ENCODE data around the gene ZFP3.
"Not testable (repeated sequence)": the region's sequence is repeated elsewhere in the genome, so short reads cannot be mapped to it uniquely, and the experiment has no call there.

The ZFP3 gene

GRCh38 chr17:5126719-5127488 lies 48.6 kb downstream of the ZFP3 start:
- no peak for DNase-seq

GRCh38 chr17:5127910-5128309 lies 49.6 kb downstream of the ZFP3 start:
- no peak for DNase-seq

DNA sequence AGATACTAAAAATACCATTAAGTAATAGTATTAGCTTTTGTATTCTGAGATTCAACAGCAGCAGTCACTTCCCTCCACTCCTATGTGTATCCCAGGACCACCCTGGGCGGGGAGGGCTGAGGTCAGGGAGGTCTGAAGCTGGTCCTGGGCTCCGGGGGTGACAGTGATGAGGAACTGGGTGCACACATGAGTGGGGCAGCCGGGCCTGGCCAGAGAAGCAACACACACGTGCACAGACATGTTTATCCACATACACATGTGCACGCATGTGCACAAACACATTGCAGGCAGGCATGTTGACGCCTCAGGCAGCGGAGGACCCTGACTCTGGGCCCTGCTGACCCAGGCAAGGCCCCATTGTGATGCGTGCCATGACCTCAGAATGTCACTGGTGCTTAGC lies 50.1 kb downstream of the ZFP3 start:
- not testable (repeated sequence) for DNase-seq

- no peak for DNase-seq
Measured at GRCh38 chr17:5128905-5129535, 50.8 kb downstream of the ZFP3 start.

DNA sequence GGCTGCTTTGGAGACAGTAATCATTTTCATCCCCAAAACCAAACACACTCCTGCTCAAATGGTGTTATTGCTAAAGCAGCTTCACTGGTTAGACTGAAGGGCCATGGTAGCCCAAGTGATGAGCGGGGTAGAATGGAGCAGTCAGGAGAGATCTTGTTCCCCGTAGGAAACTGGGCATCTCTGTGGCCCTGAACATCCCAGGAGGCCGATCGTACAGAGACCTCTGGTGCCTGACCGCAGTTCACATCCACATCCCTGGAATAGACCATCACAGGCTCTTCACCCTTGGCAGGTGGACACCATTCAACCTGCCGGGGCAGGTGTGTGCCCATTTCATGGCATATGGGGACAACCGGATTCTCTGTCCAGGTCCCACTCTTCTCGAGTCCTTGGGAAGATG lies 51.5 kb downstream of the ZFP3 start:
- not testable (repeated sequence) for DNase-seq

DNA sequence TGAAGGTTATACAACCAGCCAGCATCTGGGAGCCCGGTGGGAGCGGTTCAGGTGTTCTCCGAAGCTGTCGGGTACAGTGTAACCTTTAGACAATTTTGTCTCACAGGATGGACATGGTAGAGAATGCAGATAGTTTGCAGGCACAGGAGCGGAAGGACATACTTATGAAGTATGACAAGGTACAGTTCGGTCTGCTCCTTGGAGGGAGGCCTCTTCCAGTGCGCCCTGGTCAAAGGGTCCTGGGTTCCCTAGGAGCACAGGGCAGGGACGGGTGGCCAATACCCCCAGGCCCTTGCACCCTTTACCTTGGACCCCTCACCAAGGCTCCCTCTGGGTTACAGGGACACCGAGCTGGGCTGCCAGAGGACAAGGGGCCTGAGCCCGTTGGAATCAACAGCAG lies 52.0 kb downstream of the ZFP3 start:
- DNase-seq, result not testable (repeated sequence)

DNA sequence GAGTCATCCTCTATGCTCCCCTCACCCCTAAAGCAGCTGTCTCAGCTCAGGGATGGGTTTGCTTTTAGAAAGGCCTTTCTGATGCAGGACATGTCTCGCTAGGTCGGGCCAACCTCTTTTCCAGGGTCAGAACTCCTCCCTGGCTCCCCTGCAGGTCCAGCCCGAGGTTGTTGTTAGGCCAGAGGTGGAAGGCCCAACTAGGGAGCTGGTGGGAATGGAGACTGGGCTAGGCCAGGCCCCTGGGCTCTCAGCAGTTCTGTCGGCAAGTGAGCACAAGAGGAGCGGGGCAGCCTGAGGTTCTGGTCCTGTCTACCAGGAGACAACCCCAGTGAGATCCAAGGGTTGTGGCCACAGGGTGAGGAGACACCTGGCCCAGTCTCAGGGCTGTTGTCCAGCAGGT lies 52.4 kb downstream of the ZFP3 start:
- DNase-seq, result not testable (repeated sequence)

DNA sequence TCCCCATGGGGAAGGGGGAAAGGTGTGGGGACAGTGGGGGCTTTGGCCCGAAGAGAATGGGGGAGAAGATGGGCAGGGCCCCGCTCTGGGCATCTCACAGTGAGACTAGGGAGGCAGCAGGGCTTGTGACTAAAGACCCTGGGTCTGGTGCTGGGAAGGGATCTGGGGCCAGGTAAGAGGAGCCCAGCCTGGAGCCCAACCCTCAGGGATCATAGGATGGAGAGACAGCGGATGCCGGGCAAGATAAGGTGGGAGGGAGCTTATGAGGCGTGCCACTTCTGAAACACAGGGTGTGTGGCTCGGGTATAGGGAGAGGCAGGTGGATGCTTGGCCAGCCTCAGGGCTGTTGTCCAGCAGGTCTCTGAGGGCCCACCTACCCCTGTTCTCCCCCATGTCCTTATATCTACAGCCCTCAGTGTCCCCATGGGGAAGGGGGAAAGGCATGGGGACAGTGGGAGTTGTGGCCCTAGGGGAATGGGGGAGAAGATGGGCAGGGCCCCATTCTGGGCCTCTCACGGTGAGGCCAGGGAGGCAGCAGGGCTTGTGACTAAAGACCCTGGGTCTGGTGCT lies 53.0 kb downstream of the ZFP3 start:
- DNase-seq, result no peak

DNA sequence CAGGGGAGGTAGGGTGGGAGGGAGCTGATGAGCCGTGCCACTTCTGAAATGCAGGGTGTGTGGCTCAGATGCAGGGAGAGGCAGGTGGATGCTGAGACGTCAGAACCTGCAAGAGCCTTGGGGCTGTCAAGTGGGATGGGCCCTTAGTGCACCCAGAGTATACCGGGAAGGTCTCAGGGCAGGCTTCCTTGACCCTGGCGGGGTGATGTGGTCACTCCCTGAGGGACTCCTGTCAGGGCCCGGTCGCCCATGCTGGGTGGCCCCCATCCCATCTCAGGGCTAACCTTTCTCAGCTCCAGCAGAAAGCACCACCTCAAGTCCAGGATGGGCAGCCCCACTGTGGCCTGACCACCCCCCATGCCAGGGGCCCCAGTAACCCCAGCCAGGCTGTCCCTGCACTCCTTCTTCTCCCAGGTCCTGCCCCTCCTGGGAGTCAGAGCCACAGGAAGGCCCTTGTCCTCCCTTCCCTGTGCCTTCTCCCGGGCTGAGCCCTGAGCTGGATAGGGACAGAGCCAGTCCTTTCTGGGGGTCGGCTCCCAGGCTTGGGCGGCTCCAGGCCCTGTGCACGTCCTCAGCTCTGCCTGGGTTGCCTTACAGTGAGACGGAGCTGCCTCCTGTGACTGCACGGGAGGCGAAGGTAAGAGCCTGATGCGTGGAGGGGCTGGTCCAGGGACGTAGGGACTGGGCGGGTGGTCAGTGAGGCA lies 53.7 kb downstream of the ZFP3 start:
- DNase-seq, result not testable (repeated sequence)

- DNase-seq, result not testable (repeated sequence)
Measured at GRCh38 chr17:5132503-5133225, 54.4 kb downstream of the ZFP3 start.

DNA sequence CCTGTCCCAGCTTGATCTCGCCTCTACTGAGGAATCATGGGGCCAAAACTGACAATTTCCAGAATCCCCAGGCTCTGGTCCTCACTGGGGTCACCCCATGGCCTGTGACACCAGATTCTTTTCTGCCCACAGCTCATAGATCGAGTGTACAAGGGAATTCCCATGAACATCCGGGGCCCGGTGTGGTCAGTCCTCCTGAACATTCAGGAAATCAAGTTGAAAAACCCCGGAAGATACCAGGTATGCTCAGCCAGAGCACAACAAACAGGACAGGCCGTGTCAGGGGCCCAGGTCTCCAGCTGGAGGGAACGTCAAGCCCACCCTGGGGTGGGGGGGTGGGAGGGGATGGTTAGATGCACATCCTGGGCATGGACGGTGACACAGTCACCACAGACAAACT lies 55.0 kb downstream of the ZFP3 start:
- DNase-seq, result no peak

- DNase-seq, result not testable (repeated sequence)
Measured at GRCh38 chr17:5133961-5134360, 55.7 kb downstream of the ZFP3 start.

DNA sequence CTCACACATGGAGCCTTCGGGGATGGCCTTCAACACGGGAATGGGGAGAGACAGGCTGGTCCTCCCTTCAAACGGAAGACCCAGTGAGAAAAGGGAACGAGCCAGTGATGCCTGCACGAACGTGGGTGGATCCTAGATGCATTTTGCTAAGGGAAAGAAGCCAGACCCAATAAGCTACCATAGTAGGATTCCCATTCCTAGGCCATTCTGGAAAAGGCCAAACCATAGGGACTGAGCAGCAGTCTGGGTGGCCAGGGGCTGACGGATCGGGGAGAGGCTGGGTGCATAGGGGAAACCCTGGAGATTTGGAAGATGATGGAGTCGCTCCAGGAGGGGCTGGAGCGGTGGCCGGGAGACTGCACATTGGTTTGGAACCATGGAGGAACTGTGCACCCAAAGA lies 56.3 kb downstream of the ZFP3 start:
- not testable (repeated sequence) for DNase-seq

DNA sequence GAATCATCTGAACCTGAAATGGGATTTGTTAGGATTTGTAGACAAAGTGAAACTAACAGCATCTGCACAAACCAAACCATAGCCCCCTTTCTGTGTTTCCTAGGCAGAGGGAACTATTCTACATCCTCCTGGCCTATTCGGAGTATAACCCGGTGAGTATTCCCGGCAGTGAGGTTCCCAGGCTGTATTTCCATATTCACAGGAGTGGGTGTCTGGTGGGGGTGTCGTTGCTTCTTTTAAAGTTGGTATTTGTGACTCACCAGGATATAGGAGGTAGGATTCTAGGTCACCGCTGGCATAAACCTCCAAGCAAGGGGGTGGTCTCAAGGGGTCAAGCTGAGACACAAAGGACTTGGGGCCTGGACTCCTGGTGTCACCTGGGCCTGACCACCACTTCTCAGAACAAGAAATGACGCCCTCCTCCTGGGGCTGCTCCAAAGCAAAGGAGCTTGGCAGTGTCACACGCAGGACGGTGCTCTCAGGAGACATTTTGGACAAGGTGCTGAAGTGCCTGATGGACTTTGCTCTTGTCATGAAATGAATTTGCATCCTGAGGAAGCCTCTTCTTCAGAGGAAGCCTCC lies 57.0 kb downstream of the ZFP3 start:
- DNase-seq, result not testable (repeated sequence)

- DNase-seq, result no peak
Measured at GRCh38 chr17:5135726-5136579, 57.7 kb downstream of the ZFP3 start.

- not testable (repeated sequence) for DNase-seq
Measured at GRCh38 chr17:5136580-5137412, 58.5 kb downstream of the ZFP3 start.

DNA sequence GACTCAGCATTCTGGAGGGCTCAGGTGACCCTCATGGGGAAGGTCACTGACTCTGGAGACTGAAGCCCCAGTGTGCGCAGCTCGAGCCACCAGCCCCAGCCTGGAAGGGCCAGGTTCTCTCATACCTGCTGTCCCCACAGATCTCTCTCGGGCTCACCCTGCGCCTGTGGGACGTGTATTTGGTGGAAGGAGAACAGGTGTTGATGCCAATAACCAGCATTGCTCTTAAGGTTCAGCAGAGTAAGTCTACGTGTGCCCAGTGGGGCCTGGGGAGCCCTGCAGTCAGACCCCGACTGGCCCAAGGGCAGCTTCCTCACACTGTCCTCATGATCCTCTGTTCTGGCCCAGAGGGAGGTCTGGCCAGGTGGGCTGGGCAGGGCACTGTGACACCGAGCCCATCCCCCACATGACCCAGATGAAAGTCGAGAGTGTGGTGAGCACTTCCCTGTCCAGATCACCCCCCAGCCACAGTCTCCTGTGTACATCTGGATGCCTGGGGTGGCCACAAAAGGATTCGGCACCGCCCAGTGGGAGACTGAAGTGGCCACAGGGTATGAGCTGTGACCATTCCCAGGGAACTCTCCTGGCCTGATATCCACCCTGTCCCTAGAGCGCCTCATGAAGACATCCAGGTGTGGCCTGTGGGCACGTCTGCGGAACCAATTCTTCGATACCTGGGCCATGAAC lies 59.4 kb downstream of the ZFP3 start:
- not testable (repeated sequence) for DNase-seq

GRCh38 chr17:5138198-5138544 lies 59.9 kb downstream of the ZFP3 start:
- not testable (repeated sequence) for DNase-seq

DNA sequence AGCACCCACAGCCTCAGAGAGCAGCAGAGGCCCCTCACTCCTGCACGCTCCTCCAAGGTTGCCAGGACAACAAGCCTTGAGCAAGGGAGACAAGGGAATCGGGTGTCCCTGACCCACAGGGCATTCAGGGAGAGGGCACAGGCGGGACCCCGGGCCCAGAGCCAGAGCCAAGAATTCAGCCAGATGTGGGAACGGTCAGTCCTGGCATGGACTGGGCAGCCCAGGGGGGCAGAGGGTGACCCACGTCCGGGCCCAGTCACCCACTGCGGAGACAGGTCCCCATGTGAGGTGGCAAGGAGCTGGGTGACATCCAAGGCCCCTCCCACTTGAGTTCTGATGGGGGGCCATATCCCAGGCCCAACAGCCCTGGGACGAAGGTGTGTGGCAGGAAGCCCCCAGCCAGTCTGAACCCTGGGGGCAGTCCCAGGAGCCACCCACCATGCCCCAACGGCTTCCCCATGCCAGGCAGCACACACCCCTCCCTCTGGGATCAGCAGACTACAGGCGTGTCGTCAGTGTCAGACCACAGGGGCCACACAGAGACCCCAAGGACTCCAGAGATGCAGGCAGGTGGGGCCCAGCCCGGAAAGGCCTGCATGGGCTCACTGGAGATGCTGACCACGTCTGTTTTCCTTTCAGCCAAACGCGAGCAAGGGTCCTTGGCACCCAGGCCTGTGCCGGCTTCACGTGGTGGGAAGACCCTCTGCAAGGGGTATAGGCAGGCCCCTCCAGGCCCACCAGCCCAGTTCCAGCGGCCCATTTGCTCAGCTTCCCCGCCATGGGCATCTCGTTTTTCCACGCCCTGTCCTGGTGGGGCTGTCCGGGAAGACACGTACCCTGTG lies 60.6 kb downstream of the ZFP3 start:
- DNase-seq, result no peak
